Activated CD8-positive, alpha-beta T cell treated with anti-CD3 and anti-CD28 coated beads for 36 hours (primary cell): ENCODE data around the gene CHMP1B. TPM values are rescaled to one million over a fixed set of nuclear protein-coding genes. Genes with fewer than 3 reads are reported as not detected.
A peak's percentile ranks its signal among the peaks of the same experiment; 100 is the strongest.

ENCODE experiments used
- ATAC-seq: fragments of 200-7000 bp; cut with Tn5 transposase; one replicate; pipeline ENCODE4 v1.10.0; 2021; ENCODE audit warnings: mild to moderate bottlenecking, moderate library complexity
- CTCF ChIA-PET: fragments of 350-600 bp; sonication (Branson Sonifier 250); formaldehyde crosslinking; loops from one replicate; lab custom pipeline; 2021; ENCODE audit warnings: antibody characterized with exemption; lab: Charles Lee
- POLR2A ChIA-PET: fragments of 350-600 bp; sonication (Branson Sonifier 250); formaldehyde crosslinking; loops from one replicate; lab custom pipeline; 2021; ENCODE audit warnings: antibody characterized with exemption; lab: Charles Lee
- DNase-seq: peaks from one replicate; pipeline ENCODE4 v3.0.0-alpha.2; 2020
- H3K27ac Mint-ChIP-seq: one replicate; pipeline ENCODE4 v1.8.0; 2021; ENCODE audit warnings: mild to moderate bottlenecking, mixed read lengths
- H3K27me3 Mint-ChIP-seq: one replicate; pipeline ENCODE4 v1.8.0; 2021; ENCODE audit warnings: mixed read lengths
- H3K36me3 Mint-ChIP-seq: one replicate; pipeline ENCODE4 v1.8.0; 2021; ENCODE audit warnings: low read depth, mixed read lengths
- H3K4me1 Mint-ChIP-seq: one replicate; pipeline ENCODE4 v1.8.0; 2021; ENCODE audit warnings: low read depth, mixed read lengths
- H3K4me3 Mint-ChIP-seq: one replicate; pipeline ENCODE4 v1.8.0; 2021; ENCODE audit warnings: mild to moderate bottlenecking, moderate library complexity, mixed read lengths
- H3K9me3 Mint-ChIP-seq: one replicate; pipeline ENCODE4 v1.8.0; 2021; ENCODE audit warnings: mixed read lengths
- intact Hi-C: fragments of 100-400 bp; cut with micrococcal nuclease; formaldehyde crosslinking; loops from one replicate; pipeline ENCODE4 v1.10.0; 2022
- total RNA-seq, 2 experiments: library from RNA; stranded (reverse); gene quantifications; one replicate each; pipeline ENCODE4 v1.2.3, GENCODE V29; 2021
- TF ChIP-seq, protein P1 (sequence below): fragments of 200-600 bp; IDR thresholded peaks from one replicate; pipeline ENCODE4 v1.8.0; 2022; ENCODE audit warnings: antibody characterized with exemption, mild to moderate bottlenecking

The CHMP1B gene
- total RNA-seq, 2 experiments from 2014 or later: 24.8 to 25.8 TPM

DNA sequence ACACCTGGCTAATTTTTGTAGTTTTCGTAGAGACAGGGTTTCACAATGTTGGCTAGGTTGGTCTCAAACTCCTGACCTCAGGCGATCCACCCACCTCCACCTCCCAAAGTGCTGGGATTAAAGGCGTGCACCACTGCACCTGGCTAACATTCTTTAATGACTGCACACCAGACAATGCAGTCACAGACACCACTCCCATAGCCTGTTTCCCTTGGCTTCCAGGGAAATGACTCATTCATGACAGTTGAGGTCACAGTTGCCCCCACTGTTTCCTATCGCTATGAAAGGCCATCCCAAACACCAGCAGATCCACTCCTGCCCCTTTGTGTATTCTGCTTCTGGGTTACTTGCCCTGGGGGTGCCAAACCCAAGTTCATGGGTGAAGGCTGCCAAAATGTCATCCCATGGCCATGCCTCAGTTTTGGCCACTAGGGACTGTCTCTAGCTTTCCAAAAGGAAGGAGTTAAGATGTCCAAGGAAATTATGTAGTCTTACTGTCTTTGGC lies 8.7 kb downstream of the CHMP1B start:
- ChIA-PET POLR2A (no interaction called here), CTCF (interaction anchor here (1.1 kb wide), 1 partner anchor 33 kb away, joined by 3 read pairs; no protein-coding TSS in a partner anchor)
- intact Hi-C loops: no loop called here
- H3K27ac Mint-ChIP-seq: no peak overlapping the region
- H3K4me3 Mint-ChIP-seq: no peak overlapping the region
- ATAC-seq (peak; percentile 73), DNase-seq (peak; percentile 17)
- no peaks in the 10 kb centered on the region for H3K27me3 Mint-ChIP-seq
- H3K9me3 Mint-ChIP-seq: no peaks in the 10 kb centered on the region
- TF ChIP-seq, protein P1, sequence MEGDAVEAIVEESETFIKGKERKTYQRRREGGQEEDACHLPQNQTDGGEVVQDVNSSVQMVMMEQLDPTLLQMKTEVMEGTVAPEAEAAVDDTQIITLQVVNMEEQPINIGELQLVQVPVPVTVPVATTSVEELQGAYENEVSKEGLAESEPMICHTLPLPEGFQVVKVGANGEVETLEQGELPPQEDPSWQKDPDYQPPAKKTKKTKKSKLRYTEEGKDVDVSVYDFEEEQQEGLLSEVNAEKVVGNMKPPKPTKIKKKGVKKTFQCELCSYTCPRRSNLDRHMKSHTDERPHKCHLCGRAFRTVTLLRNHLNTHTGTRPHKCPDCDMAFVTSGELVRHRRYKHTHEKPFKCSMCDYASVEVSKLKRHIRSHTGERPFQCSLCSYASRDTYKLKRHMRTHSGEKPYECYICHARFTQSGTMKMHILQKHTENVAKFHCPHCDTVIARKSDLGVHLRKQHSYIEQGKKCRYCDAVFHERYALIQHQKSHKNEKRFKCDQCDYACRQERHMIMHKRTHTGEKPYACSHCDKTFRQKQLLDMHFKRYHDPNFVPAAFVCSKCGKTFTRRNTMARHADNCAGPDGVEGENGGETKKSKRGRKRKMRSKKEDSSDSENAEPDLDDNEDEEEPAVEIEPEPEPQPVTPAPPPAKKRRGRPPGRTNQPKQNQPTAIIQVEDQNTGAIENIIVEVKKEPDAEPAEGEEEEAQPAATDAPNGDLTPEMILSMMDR: no peak
- peaks cover 1% of the 10 kb centered on the region for H3K36me3 Mint-ChIP-seq
- peaks cover 11% of the 10 kb centered on the region for H3K4me1 Mint-ChIP-seq

- no peak for DNase-seq
- Mint-ChIP-seq H3K36me3 (peaks cover 1% of the 10 kb centered on the region), H3K27me3 (no peaks in the 10 kb centered on the region), H3K9me3 (no peaks in the 10 kb centered on the region), H3K27ac (no peak overlapping the region), H3K4me3 (no peak overlapping the region), H3K4me1 (peaks cover 11% of the 10 kb centered on the region)
- POLR2A ChIA-PET: no interaction called here
- CTCF ChIA-PET: interaction anchor here (1.1 kb wide), 1 partner anchor 32 kb away, joined by 3 read pairs; no protein-coding TSS in a partner anchor
- TF ChIP-seq, protein P1: no peak
- ATAC-seq: no peak
- intact Hi-C loops: no loop called here
These were observed 9.6 kb downstream of the CHMP1B start for GRCh38 chr18:11860594-11861450.

DNA sequence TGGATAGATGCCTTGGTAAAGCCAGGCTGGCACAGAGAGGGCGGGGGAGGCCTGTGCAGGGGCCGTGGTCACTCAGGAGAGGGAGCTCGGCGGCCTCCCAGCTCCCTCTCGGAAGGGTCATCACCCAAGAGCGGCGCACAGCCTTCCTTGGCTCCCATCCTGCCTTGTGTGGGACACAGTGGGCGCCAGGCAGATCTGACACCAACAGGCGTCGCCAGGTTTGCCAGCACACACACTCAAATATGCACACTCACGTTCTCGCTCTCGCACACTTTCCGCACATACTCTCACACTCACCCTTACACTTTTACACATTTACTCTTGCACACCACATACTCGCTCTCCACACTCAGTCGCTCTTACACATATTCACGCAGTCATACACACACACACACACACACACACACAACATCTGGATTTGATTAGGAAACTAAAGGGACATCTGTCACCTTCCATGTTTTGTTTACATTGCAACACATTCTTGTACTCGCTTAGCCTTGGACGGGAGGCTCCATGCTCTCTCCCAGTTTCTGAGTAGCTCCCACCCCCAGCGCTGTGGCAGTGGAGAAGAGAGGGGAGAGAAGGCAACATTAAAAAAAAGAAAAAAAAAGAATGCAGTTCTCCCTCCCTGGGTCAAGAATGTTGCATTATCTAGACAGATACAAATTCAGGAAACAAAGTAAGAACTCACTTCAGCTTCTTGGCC lies 10.5 kb downstream of the CHMP1B start:
- TF ChIP-seq, protein P1: no peak
- intact Hi-C loops: no loop called here
- CTCF ChIA-PET: interaction anchor here (1.0 kb wide), 1 partner anchor 129 kb away, joined by 4 read pairs; no protein-coding TSS in a partner anchor
- Mint-ChIP-seq H3K4me3 (no peak overlapping the region), H3K9me3 (no peaks in the 10 kb centered on the region), H3K36me3 (no peaks in the 10 kb centered on the region), H3K4me1 (peaks cover 11% of the 10 kb centered on the region), H3K27ac (no peak overlapping the region), H3K27me3 (peaks cover under 1% of the 10 kb centered on the region)
- no peak for DNase-seq
- no peak for ATAC-seq
- POLR2A ChIA-PET: interaction anchor here (0.6 kb wide), 1 partner anchor 190 kb away, joined by 3 read pairs; no protein-coding TSS in a partner anchor

DNA sequence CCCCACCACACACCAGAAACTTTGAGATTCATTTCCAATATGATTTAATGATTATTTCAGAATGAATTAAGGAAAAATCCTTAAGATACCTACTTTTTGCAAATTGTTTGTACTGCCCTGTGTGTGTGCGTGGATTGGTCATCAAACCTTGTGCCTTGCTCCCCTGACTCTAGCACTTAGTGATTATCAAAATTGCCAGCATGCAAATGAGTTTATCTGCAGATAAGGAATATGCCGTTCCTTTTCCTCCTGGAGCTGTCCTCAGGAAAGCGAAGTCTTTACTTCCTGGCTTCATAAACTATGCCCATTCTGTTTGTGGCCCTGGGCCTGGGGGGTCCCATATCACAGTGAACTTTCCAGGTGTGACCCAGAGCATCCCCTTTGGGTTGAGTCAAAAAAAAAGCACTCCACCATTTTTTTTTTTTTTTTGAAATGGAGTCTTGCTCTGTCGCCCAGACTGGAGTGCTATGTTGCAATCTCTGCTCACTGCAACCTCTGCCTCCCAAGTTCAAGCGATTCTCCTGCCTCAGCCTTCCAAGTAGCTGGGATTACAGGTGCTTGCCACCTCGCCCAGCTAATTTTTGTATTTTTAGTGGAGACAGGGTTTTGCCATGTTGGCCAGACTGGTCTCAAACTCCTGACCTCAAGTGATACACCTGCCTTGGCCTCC lies 11.4 kb downstream of the CHMP1B start:
- CTCF ChIA-PET: interaction anchor here (1.0 kb wide), 1 partner anchor 130 kb away, joined by 4 read pairs; no protein-coding TSS in a partner anchor
- DNase-seq (no peak), ATAC-seq (no peak)
- Mint-ChIP-seq H3K9me3 (no peaks in the 10 kb centered on the region), H3K27ac (no peak overlapping the region), H3K27me3 (peaks cover 2% of the 10 kb centered on the region), H3K4me3 (no peak overlapping the region), H3K4me1 (peaks cover 11% of the 10 kb centered on the region), H3K36me3 (no peaks in the 10 kb centered on the region)
- POLR2A ChIA-PET: interaction anchor here (0.6 to 0.7 kb wide), 2 partner anchors 62 to 189 kb away, joined by 3 to 4 read pairs; no protein-coding TSS in a partner anchor
- intact Hi-C loops: no loop called here
- TF ChIP-seq, protein P1: no peak
